HepG2 (cell line): ENCODE data around the gene TAF6L. TPM values are rescaled to one million over a fixed set of nuclear protein-coding genes. Genes with fewer than 3 reads are reported as not detected.

Experiments used
- AGO2 ChIP-seq: fragments of 200-400 bp; formaldehyde crosslinking; optimal IDR thresholded peaks from 2 replicates; pipeline ENCODE3; 2017; ENCODE audit warnings: mild to moderate bottlenecking, low read depth, low read length, moderate library complexity
- CENPBD1 ChIP-seq: sonication (generic); formaldehyde crosslinking; IDR thresholded peaks from 2 replicates; pipeline ENCODE4 v1.8.0; 2022; ENCODE audit warnings: missing genetic modification reagents, low read depth, mild to moderate bottlenecking, borderline replicate concordance
- FOXM1 ChIP-seq: sonication (generic); formaldehyde crosslinking; IDR thresholded peaks from 2 replicates; pipeline ENCODE4 v1.5.0; 2020; ENCODE audit warnings: missing genetic modification reagents
- MAF1 ChIP-seq: sonication (generic); formaldehyde crosslinking; IDR thresholded peaks from 2 replicates; pipeline ENCODE4 v1.5.0; 2020; ENCODE audit warnings: missing genetic modification reagents, borderline replicate concordance
- NRL ChIP-seq: sonication (generic); formaldehyde crosslinking; IDR thresholded peaks from 2 replicates; pipeline ENCODE4 v1.5.0; 2020; ENCODE audit warnings: missing genetic modification reagents, mild to moderate bottlenecking, moderate library complexity, borderline replicate concordance
- SMYD3 ChIP-seq: sonication (generic); formaldehyde crosslinking; IDR thresholded peaks from 2 replicates; pipeline ENCODE4 v1.8.1; 2023; ENCODE audit warnings: mild to moderate bottlenecking, missing genetic modification reagents
- SOX5 ChIP-seq: IDR thresholded peaks from 2 replicates; pipeline ENCODE4 v1.6.1; 2016; ENCODE audit warnings: borderline replicate concordance
- TOE1 ChIP-seq: sonication (generic); formaldehyde crosslinking; IDR thresholded peaks from 2 replicates; pipeline ENCODE4 v1.4.0; 2020; ENCODE audit warnings: mild to moderate bottlenecking, missing genetic modification reagents
- UBTF ChIP-seq: sonication (generic); formaldehyde crosslinking; IDR thresholded peaks from 2 replicates; pipeline ENCODE4 v1.4.0; 2020; ENCODE audit warnings: mild to moderate bottlenecking, missing genetic modification reagents
- YY1 ChIP-seq: IDR thresholded peaks from 2 replicates; pipeline ENCODE4 v1.6.1; 2011; ENCODE audit warnings: low read length, low read depth, moderate library complexity, mild to moderate bottlenecking; ENCODE audit not compliant: insufficient read depth, insufficient replicate concordance
- ZEB1 ChIP-seq: IDR thresholded peaks from 2 replicates; pipeline ENCODE4 v1.6.1; 2012; ENCODE audit warnings: mild to moderate bottlenecking, low read depth, inconsistent platforms; ENCODE audit not compliant: insufficient replicate concordance
- ZIK1 ChIP-seq: sonication (generic); formaldehyde crosslinking; IDR thresholded peaks from 2 replicates; pipeline ENCODE4 v1.5.0; 2020; ENCODE audit warnings: mild to moderate bottlenecking, low read depth, missing genetic modification reagents, borderline replicate concordance
- ZNF10 ChIP-seq: sonication (generic); formaldehyde crosslinking; IDR thresholded peaks from 2 replicates; pipeline ENCODE4 v1.4.0; 2020; ENCODE audit warnings: mild to moderate bottlenecking, low read depth, missing genetic modification reagents, borderline replicate concordance
- ZNF124 ChIP-seq: sonication (generic); formaldehyde crosslinking; IDR thresholded peaks from 2 replicates; pipeline ENCODE4 v1.4.0; 2020; ENCODE audit warnings: missing genetic modification reagents
- ZNF510 ChIP-seq: sonication (generic); formaldehyde crosslinking; IDR thresholded peaks from 2 replicates; pipeline ENCODE4 v1.4.0; 2020; ENCODE audit warnings: low read depth, mild to moderate bottlenecking, missing genetic modification reagents
- ZNF790 ChIP-seq: sonication (generic); formaldehyde crosslinking; IDR thresholded peaks from 2 replicates; pipeline ENCODE4 v1.8.0; 2022; ENCODE audit warnings: missing genetic modification reagents, mild to moderate bottlenecking, borderline replicate concordance
- polyA plus RNA-seq, 8 experiments: library from polyadenylated mRNA; depleted of rRNA in 3 of 8; stranded (reverse) in 7 of 8; unstranded in 1 of 8; fragments of >200 nt; fragmentation: Illumina TruSeq in 4 of 8; extraction: Trizol in 4 of 8; gene quantifications; 2 replicates each; pipeline versions ENCODE4 v1.2.1 to v1.2.3, GENCODE V29; 2011 to 2016; ENCODE audit warnings: low read depth in 4 of 8, missing spikeins in 1 of 8, mixed read lengths in 1 of 8; ENCODE audit not compliant: insufficient read depth in 1 of 8
- total RNA-seq, 5 experiments: library from RNA; depleted of rRNA; stranded (reverse); fragments of >200 nt; fragmentation: Illumina TruSeq; extraction: Trizol; gene quantifications; 2 replicates each; pipeline ENCODE4 v1.2.3, GENCODE V29; 2016; ENCODE audit warnings: low read depth in 1 of 5
- TF ChIP-seq, protein P1 (sequence below): sonication (generic); formaldehyde crosslinking; conservative IDR thresholded peaks from 2 replicates; pipeline ENCODE4 v1.8.0; 2022; ENCODE audit warnings: mild to moderate bottlenecking, moderate library complexity, missing genetic modification reagents
- TF ChIP-seq, protein P2 (sequence below): sonication (generic); formaldehyde crosslinking; IDR thresholded peaks from 2 replicates; pipeline ENCODE4 v1.5.1; 2020; ENCODE audit warnings: mild to moderate bottlenecking, missing genetic modification reagents
- TF ChIP-seq, protein P3 (sequence below): sonication (generic); formaldehyde crosslinking; IDR thresholded peaks from 2 replicates; pipeline ENCODE4 v1.4.0; 2020; ENCODE audit warnings: low read depth, mild to moderate bottlenecking, missing genetic modification reagents

TAF6L gene
- total and polyA plus RNA-seq, 2 of the 13 experiments (the other 11 are each of a cell fraction or from before 2014, with no cell fraction given) = 12.6 to 19.4 TPM

DNA sequence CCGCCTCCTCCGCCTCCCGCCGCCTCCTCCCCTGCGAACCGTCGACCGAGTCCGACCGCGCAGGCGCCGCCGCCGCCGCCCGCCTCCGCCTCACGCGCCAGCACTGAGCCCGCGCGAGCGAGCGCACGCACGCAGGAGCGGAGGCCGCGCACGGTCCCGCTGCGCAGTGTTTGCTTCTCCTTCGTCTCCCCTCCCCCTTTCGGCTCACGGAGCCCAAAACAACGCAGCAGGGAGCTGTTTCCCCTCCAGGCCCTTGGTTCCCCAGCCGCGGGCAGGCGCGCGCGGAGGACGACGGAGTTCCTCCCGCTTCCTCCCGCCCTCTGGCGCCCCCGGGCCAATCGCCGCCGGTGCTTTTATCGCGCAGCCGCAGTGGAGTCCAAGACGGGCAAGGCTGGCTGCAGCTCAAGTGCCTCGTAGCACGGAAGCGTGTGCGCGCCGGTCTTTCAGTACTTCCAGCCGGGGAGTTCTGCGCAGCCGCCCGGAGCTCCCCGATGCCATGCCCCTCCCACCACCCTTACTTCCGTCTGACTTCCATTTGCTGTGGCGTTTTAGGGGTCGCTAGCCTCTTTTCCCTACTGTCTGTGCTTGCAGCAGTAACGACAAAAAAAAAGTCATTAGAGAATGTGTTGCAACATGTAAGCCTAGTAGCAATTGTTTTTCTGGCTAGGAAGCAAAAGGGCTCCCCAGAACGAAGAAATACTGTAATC is 43.9 kb upstream of the TAF6L start, which contains the start of gene HNRNPUL2 (continued):
- TF ChIP-seq CENPBD1 (CRISPR knock-in tag) (no peak; the same call in 1 of the 2 replicates), TOE1 (CRISPR knock-in tag) (no peak), ZIK1 (CRISPR knock-in tag) (peak; percentile 95), YY1 (peak; percentile 13), ZNF10 (CRISPR knock-in tag) (no peak), MAF1 (CRISPR knock-in tag) (peak; percentile 82; the same call in 1 of the 2 replicates), ZEB1 (no peak), AGO2 (peak; percentile 81), ZNF124 (CRISPR knock-in tag) (peak; percentile 92; the same call in 1 of the 2 replicates), FOXM1 (peak; percentile 83; the same call in 1 of the 2 replicates), UBTF (CRISPR knock-in tag) (peak; percentile 51), SMYD3 (CRISPR knock-in tag) (peak; percentile 57; the same call in 1 of the 2 replicates), ZNF510 (no peak; the same call in 1 of the 2 replicates), NRL (CRISPR knock-in tag) (peak; percentile 82; the same call in 1 of the 2 replicates), ZNF790 (CRISPR knock-in tag) (peak; percentile 99; the same call in 1 of the 2 replicates), SOX5 (CRISPR knock-in tag) (peak; percentile 27)
- TF ChIP-seq, protein P1, sequence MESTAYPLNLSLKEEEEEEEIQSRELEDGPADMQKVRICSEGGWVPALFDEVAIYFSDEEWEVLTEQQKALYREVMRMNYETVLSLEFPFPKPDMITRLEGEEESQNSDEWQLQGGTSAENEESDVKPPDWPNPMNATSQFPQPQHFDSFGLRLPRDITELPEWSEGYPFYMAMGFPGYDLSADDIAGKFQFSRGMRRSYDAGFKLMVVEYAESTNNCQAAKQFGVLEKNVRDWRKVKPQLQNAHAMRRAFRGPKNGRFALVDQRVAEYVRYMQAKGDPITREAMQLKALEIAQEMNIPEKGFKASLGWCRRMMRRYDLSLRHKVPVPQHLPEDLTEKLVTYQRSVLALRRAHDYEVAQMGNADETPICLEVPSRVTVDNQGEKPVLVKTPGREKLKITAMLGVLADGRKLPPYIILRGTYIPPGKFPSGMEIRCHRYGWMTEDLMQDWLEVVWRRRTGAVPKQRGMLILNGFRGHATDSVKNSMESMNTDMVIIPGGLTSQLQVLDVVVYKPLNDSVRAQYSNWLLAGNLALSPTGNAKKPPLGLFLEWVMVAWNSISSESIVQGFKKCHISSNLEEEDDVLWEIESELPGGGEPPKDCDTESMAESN (CRISPR knock-in tag) = peak; percentile 68; the same call in 1 of the 2 replicates
- TF ChIP-seq, protein P2, sequence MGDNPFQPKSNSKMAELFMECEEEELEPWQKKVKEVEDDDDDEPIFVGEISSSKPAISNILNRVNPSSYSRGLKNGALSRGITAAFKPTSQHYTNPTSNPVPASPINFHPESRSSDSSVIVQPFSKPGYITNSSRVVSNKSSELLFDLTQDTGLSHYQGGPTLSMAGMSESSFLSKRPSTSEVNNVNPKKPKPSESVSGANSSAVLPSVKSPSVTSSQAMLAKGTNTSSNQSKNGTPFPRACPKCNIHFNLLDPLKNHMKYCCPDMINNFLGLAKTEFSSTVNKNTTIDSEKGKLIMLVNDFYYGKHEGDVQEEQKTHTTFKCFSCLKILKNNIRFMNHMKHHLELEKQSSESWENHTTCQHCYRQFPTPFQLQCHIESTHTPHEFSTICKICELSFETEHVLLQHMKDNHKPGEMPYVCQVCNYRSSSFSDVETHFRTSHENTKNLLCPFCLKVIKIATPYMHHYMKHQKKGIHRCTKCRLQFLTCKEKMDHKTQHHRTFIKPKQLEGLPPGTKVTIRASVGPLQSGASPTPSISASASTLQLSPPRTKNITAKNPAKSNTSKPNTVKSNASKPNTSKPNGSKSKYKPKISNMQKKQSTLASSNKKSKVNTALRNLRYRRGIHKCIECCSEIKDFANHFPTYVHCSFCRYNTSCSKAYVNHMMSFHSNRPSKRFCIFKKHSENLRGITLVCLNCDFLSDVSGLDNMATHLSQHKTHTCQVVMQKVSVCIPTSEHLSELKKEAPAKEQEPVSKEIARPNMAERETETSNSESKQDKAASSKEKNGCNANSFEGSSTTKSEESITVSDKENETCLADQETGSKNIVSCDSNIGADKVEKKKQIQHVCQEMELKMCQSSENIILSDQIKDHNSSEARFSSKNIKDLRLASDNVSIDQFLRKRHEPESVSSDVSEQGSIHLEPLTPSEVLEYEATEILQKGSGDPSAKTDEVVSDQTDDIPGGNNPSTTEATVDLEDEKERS = 0 out of 2 replicates have a peak, but pooled peaks have one; percentile 22
- TF ChIP-seq, protein P3, sequence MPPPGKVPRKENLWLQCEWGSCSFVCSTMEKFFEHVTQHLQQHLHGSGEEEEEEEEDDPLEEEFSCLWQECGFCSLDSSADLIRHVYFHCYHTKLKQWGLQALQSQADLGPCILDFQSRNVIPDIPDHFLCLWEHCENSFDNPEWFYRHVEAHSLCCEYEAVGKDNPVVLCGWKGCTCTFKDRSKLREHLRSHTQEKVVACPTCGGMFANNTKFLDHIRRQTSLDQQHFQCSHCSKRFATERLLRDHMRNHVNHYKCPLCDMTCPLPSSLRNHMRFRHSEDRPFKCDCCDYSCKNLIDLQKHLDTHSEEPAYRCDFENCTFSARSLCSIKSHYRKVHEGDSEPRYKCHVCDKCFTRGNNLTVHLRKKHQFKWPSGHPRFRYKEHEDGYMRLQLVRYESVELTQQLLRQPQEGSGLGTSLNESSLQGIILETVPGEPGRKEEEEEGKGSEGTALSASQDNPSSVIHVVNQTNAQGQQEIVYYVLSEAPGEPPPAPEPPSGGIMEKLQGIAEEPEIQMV (CRISPR knock-in tag) = peak; percentile 81; the same call in 1 of the 2 replicates
